HG03095 (cell line): ENCODE results near the gene AGBL1.

Experiments
- ATAC-seq: cut with Tn5 transposase; IDR thresholded peaks from one replicate; pipeline ENCODE4 v1.9.1; 2021; ENCODE audit warnings: moderate library complexity; ENCODE audit not compliant: unreplicated experiment

Gene AGBL1

DNA sequence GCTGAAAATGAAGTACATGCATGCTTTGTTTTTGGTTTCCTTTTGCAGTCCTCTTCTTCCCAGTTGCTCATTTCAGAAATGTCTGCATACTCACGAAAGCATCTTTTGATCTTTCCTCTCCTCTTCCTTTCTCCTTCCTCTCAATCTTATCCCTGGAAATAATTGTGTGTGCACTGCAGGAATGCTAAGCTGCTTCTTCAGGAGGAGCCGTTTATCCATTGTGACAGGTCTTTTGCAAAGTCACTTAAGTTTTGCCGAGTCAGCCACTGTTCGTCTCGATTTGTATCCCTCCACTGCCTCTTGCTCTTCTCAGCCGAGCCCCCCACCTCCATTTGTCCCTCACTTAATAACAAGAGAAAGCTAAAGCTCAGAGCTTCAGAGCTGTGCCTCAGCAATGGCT lies 597.6 kb downstream of the AGBL1 start:
- no peak for ATAC-seq

DNA sequence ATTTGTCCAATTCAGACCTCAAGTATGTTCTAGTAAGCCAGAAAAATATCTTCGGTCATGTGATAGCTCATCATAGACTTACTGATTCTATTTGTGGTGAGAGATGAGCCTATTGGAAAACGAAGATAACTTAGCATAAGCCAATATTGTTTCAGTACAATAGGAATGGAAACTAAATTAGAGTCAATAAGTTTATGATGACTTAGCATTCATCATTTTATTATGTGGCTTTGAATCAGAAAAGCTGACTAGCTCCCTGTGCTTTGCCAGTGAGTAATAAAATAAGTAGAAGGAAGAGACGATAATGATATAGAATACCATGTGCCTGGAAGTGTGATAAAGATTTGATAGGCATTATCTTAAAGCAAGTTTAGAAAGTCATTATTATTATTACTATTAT lies 605.6 kb downstream of the AGBL1 start:
- no peak for ATAC-seq

DNA sequence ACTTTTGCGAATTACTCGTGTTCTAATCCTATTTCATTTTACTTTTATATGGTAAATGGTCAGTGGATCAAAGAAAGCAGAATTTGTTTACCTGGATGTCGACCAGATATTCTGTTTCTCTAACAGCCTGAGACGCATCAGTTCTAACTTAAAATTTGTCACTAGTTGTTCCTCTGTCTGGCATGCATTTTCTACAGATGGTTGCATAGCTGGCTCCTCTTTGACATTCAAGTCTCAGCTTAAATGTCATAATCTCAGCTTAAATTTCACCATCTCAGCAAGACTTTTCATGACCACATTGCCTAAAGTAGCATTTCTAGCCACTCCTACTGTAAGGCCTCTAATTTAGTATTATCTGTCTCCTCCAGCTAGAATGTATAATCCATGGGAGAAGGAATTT lies 609.3 kb downstream of the AGBL1 start:
- ATAC-seq = no peak

DNA sequence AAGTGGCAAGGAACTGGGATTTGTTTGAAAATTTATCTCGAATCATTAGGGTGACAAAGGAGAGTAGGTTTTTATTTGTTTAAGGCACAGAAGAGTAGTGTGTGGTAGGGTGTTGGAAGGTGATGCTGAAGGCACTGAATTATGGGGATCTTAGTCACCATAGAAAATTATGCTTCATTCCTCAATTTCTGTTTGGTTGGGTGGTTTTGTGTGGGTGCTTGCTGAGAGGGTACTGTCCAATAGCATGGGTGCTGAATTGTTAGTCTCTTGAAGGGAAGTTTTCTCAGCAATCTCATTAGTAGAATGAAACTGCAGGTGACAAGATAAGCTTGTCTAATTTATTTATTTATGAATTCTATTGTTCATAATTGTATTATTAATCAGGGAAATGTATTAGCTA lies 610.9 kb downstream of the AGBL1 start:
- no peak for ATAC-seq

DNA sequence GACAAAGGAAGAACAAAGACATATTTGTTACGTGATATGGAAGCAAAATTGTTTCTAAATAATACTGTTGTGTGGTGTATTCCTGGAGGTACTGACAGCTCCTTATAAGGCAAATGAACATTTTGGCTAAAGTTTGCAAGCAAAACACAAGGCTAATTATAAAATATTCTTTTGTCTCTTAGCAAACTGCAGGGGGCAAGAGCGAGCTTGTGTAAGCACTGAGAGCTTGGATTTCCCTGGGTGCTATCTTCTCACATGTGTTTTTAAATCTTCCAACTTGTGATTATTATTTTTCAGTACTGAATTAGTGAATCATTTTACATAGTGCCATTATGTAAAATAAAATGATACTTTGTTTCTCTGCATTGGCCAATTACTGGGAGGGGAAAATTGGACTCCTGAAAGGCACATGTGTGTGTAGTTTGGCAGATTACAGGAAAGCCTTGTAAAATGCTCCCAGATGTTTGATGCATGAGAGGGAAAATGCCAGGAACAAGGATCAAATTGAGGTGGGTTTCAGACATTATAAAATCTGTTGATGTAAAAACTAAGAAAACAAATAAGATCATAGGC lies 611.5 kb downstream of the AGBL1 start:
- no peak for ATAC-seq

DNA sequence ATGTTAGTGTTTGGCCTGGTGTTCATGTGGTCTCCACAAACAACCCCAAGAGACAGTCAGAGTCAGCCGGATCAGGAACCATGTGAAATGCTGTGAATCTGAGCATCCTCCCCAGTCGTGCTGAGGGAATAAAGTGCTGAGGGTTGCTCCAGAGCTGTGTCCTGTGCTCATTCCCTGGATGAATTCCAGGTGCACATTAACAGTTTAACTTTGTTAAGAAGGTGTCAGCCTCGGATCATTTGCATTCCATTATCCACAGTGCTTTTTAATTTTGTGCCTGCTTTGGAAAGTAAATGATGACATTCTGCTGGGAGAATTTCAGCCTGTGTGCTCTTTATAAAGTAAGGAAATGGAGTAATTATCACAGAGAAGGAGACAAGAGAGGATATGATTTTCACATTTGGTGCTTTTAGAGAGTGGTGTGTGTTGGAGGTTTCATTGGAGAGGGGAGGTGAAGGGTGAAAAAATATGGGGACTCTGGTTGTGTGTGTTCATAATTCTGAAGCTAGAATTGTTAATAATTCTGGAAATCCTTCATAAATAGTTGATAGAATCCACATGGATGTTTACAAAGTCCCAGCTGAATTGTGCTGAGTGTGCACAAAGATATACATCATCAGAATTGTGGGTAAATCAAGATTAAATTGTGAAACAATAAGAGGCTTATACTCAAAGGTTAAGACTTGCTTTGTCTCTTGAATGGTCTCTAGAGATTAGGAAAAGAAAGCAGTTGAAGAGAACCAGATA lies 621.4 kb downstream of the AGBL1 start:
- ATAC-seq = no peak

DNA sequence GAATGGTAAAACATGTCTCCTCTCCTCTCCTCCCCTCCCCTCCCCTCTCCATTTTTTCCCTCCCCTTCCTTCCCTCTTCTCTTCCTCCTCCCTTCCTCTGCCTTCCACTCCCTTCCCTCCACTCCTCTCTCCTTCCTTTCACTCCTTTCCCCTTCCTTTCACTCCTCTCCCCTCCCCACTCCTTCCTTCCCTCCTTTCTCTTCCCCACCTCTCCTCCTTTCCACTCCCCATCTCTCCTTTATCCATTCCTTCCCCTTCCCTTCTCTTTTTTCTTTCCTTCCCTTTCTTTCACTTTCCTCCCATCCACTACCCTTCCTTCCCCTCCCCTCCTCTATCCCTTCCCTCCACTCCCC lies 621.9 kb downstream of the AGBL1 start:
- ATAC-seq = no peak

DNA sequence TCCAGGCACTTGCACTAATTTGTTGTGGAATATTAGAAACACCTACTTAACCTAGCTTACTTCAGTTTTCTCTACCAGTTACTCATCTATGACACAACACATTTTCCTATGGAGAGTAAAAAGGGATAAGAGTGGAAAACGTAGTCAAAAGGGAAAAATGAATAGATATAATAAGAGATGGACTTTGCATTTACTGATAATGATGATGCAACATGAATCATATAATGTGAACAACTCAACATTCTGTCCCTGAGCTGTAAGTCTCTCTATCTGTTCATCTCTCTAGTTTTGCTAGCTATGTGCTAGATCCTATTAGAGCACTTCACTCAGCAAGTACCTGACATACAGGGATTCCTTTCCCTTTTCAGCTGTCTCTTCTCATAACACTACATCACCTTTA lies 627.1 kb downstream of the AGBL1 start:
- ATAC-seq = no peak

DNA sequence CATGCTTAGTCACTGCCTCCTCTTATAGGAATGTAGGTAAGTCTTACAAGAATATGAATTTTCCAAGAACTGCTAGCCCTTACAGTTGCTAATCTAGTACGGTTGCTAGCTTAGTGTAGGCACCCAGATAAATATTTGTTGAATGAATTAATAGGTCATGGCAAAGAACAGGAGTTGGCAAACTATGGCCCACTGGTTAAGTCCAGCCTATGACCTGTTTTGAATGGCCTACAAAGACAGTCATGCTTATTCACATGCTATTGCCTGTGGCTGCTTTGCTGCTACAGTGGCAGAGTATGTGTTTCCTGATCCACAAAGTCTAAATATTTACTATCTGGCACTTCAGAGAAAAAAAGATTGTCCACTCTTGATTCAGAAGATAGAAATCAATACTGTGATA lies 631.8 kb downstream of the AGBL1 start:
- ATAC-seq = no peak

DNA sequence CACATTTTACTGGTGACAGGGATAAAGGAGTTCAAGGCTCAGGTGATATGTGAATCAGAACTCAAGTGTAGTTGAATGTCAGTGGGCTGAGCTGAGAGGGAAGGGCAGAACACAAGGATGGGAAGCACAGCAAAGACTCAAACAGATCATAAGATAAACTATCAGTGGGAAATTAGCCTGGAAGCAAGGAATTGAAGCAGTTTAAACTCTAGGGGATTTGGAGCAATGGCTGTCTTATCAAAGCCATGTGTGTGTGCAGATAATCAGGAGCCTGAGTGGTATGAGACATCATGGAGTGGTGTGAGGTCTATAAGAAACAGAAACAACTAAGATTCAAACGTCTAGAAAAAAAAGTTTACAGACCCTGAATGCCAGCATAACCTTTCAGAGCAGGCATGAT lies 634.6 kb downstream of the AGBL1 start:
- ATAC-seq = no peak

DNA sequence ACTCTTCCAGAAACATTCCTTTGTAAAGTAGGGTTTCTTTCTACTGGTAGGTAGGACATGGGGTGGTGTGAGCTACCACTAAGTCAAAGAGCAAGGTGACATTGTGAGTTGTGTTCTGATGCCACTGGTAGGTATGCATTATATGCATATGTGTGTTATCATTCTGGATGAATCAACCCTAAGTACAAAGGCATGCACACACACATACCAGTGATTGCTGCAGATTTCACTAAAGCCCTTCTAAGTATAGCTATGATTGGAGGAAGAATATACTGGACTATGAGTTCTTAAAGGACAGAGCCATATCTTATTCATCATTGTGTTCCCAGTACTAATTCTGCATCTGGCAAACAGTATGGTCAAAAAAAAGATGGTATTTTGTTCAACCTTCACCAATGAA lies 646.0 kb downstream of the AGBL1 start:
- no peak for ATAC-seq

DNA sequence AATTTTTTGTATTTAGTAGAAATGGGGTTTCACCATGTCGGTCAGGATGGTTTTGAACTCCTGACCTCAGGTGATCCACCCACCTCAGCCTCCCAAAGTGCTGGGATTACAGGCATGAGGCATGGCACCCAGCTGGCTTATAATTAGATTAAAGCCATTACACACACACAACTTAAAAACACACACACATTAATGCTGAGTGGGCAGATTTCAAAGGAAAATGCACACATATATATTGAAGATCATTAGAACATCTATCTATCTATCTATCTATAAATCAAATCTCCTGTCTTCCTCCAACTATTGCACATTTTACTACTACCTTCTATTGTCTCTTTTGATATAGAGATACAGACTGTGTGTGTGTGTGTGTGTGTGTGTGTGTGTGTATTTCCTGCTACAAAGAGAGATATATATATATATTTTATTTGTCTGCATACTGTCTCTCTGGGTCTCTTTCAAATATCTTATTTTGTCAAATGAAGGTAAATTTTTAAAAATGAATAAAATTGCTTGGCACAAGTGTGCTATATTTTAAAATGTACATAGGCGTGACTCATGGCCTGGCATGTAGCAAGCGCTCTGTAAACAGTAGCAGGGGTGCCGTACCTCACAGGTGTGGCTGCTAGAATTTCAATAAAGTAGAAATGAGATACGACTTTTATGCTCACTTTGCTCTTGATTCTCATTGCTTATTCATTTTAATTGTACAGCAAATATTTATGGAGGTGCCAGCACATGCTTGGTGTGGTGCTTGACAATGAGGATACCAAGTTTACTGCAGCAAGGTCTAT lies 655.8 kb downstream of the AGBL1 start:
- no peak for ATAC-seq

DNA sequence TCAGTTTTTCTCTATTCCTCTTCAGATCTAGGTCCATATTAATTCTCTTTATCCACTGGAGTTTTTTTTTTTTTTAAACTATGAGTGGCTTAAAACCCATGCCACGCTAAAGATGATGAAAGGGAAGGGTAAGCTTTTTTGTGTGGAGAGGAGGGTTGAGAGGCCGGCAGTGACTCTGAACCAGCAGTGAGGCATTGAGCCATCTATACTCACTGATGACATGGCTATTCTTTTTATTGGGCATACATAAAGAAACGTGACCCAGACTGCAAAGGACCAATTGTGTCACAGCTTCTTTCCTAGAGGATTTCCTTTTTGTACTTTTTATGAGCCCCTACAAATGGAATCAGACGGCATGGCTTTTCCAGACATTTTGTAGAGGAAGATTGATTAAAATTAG lies 662.2 kb downstream of the AGBL1 start:
- no peak for ATAC-seq

DNA sequence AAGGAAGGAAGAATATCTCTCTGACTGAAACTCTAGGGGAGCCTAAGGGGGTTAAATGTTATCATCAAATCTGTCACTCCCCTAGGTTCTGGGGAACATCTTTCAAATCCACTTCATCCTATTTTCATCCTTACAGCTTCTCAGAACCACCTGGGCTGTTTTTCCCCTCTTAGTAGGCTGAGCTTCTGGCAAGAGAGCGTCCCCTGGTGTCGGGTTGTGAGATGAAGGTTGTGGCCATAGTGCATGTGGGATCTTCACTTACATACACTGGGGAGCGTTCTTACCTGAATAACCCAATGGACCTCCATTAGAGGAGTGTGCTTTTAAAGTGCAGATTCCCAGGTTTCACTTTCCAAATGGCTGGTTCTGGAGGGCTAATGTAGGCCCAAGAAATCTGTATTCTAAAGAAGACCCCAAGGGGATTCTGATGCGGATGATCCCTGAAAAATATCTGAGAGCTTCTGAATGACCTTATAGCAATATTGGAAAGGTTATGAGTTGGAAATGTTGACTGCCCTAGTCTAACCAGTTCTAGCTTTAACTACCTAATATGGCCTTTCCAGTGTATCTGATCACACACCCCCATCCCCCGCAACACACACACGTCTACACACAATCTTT lies 663.7 kb downstream of the AGBL1 start:
- no peak for ATAC-seq

DNA sequence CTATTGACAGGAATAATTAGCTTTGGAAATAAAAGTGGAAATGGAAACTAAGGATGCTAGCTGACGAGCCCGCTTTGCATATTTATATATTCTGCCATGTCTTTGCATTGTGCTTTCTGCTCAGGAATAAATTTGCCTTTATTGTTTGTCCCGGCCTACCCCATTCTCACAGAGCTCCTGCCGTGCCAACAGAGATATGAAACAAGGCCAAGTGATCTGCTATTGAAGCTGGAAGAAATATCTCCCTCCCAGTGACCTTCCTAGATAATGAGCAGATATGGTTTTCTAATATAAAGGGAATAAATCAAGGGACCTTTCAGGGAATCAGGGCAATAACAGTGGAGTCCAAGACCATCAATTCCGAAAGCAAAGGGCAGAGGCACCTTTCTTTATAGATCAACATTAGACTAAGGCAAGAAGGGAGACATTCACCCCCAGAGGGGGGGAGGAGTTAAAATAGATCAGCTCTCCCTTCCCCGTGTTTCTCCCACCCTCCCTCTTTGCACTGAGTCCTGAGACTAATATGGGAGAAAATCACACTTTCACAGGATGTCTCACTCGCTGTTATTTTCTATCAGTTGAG lies 664.6 kb downstream of the AGBL1 start:
- no peak for ATAC-seq

DNA sequence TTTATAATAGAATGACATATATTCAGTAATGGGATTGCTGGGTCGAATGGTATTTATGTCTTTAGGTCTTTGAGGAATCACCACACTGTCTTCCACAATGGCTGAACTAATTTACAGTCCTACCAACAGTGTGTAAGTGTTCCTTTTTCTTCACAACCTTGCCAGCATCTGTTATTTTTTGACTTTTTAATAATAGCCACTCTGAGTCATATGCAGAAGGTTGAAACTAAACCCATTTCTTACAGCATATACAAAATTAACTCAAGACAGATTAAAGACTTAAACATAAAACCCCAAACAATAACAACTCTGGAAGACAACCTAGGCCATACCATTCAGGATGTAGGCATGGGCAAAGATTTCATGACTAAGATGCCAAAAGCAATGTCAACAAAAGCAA lies 671.4 kb downstream of the AGBL1 start:
- no peak for ATAC-seq

DNA sequence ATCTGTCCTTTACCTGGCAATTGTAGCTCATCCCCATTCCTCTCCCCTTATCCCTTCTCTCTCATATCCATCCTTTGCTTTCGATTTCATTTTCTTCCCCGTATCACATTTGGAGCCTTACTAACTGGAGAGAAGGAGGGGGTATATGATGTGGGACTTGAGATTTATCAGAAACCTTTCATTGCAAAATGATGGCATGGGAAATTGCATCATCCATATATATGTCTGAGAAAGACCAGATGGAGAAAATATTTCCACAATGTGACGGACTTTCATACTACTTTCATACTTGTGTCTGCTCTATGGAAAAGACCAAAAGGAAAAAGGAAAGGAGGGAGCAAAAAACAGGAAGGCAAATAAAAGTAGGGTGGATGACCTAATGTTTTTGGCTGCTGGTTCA lies 675.2 kb downstream of the AGBL1 start:
- no peak for ATAC-seq

DNA sequence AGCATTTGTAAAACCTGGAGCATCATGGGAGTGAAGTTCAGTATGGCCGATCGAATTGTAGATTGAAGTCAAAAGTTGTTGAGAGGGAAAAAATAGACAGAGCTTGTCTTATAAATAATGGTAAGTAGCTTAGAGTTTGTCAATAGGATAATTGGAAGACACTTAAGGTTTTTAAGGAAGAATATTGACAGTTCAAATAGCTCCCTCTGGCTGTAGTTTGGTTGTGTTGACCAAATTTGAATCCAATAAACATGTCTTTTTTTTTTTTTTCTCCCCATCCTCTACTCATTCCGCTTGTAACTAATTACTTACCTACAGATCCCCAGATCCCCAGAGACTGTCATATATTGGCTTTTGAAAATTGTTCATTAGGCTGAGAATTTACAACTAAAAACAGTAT lies 677.0 kb downstream of the AGBL1 start:
- no peak for ATAC-seq

DNA sequence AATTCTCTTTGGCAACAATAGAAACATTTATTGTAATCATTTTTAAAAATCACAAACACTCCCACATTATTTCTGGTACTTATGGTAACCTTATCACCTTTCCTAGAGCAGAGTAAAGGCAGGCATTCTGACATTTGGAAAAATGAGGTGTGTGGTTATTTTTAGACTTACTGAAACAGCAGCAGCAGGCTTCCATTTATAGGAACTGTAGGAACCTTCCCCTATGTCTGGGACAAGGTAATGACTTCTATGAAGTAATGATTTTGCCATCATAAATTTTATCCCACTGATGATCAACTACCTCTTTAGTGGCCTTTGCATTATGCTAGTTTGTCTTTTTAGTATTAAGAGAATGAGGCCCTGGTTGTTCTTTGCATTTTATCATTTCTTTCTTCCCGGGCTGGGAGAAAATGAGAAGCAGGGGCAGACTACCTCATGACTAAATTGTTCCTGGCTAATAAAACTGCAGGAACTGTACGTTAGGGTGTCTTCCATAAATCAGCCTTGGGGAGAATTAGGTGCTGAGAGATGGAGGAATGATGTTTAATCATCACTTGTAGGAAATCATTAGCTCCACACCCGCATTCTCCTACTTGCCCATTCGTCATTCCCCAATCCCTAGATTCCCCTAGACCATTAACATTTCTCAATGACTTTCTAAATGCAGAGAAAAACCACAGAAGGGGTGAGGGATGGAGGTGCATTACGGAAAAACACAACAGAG lies 680.3 kb downstream of the AGBL1 start:
- no peak for ATAC-seq

DNA sequence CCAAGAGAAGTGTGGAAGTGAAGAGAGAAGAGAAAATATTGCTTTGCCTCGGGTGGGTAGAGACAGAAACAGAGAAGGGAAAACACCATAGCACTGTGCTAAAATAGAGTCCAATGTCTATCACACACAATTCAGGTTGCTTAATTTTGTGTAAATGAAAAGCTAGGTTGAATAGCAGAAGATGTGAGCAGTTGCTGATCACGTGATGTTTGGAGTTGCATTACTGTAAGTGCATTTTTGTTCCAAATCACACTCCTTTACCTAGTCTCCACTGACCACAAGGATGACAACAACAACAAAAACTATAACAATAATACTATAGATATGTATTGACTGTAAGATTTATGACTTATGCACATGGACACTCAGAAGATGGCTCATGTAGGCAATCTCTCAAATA lies 683.2 kb downstream of the AGBL1 start:
- ATAC-seq = no peak

DNA sequence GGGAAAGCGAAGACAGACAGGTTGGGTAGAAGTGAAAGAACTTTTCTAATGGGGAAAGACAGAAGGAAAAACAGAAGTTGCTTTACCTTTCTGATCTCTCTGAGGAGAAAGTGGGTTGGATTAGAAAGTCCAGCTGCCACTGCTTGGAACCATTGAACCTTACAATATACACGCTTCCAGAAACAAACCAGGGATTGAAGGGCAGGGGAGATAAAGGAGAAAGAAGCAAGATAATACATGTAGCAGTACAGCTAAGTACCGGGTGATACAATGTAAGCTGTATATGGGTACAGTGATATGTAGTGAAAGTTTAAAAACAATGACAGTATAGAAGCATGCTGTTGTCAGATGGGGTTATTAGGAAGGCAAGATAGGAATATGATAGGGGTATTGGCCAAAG lies 684.4 kb downstream of the AGBL1 start:
- no peak for ATAC-seq
